CD8-positive, alpha-beta memory T cell (primary cell): ENCODE measurements around the gene STARD10. TPM values are rescaled to one million over a fixed set of nuclear protein-coding genes. Genes with fewer than 3 reads are reported as not detected.

Experiments
- CTCF ChIA-PET: fragments of 350-600 bp; sonication (Branson Sonifier 250); formaldehyde crosslinking; loops from one replicate; lab custom pipeline; 2021; ENCODE audit warnings: antibody characterized with exemption; lab: Charles Lee
- POLR2A ChIA-PET: fragments of 350-600 bp; sonication (Branson Sonifier 250); formaldehyde crosslinking; loops from one replicate; lab custom pipeline; 2021; ENCODE audit warnings: antibody characterized with exemption; lab: Charles Lee
- DNase-seq, 5 donors: peaks; one replicate each; pipeline versions ENCODE4 v3.0.0 to v3.0.0-alpha.2; 2020 to 2022; ENCODE audit warnings: mixed read lengths in 1 of 5
- H3K27ac ChIP-seq: one replicate; pipeline ENCODE4 v1.7.0; 2013; ENCODE audit warnings: low read depth, mild to moderate bottlenecking, low read length, moderate library complexity
- H3K27me3 ChIP-seq: 2 replicates; pipeline ENCODE4 v1.7.0; 2013; ENCODE audit warnings: low read length, mild to moderate bottlenecking; ENCODE audit not compliant: insufficient read depth, poor library complexity, severe bottlenecking
- H3K36me3 ChIP-seq: 2 replicates; pipeline ENCODE4 v1.7.0; 2013; ENCODE audit warnings: mild to moderate bottlenecking, low read length, moderate library complexity; ENCODE audit not compliant: insufficient read depth
- H3K4me1 ChIP-seq: 2 replicates; pipeline ENCODE4 v1.7.0; 2013; ENCODE audit warnings: mild to moderate bottlenecking, low read length, moderate library complexity; ENCODE audit not compliant: insufficient read depth
- H3K4me3 ChIP-seq: 2 replicates; pipeline ENCODE4 v1.7.0; 2013; ENCODE audit warnings: mild to moderate bottlenecking, low read length
- H3K9me3 ChIP-seq: 2 replicates; pipeline ENCODE4 v1.7.0; 2013; ENCODE audit warnings: mild to moderate bottlenecking, low read length
- H3K27ac Mint-ChIP-seq, 8 donors: one replicate each; pipeline ENCODE4 v1.8.0; 2020 to 2021; ENCODE audit warnings: mixed read lengths in 8 of 8, mild to moderate bottlenecking in 6 of 8, inconsistent platforms in 3 of 8, moderate library complexity in 3 of 8
- H3K27me3 Mint-ChIP-seq, 2 donors: one replicate each; pipeline ENCODE4 v1.8.0; 2020 to 2021; ENCODE audit warnings: mixed read lengths in 2 of 2, mild to moderate bottlenecking in 1 of 2, moderate library complexity in 1 of 2
- H3K36me3 Mint-ChIP-seq, 3 donors: one replicate each; pipeline ENCODE4 v1.8.0; 2020 to 2021; ENCODE audit warnings: mixed read lengths in 3 of 3, inconsistent platforms in 1 of 3, mild to moderate bottlenecking in 1 of 3
- H3K4me1 Mint-ChIP-seq, 3 donors: one replicate each; pipeline ENCODE4 v1.8.0; 2020 to 2021; ENCODE audit warnings: mixed read lengths in 3 of 3, inconsistent platforms in 1 of 3, mild to moderate bottlenecking in 1 of 3
- H3K4me3 Mint-ChIP-seq, 7 donors: one replicate each; pipeline ENCODE4 v1.8.0; 2020 to 2021; ENCODE audit warnings: mixed read lengths in 7 of 7, mild to moderate bottlenecking in 6 of 7, moderate library complexity in 4 of 7, inconsistent platforms in 2 of 7
- H3K9me3 Mint-ChIP-seq, 5 donors: one replicate each; pipeline ENCODE4 v1.8.0; 2020 to 2022; ENCODE audit warnings: mixed read lengths in 5 of 5, mild to moderate bottlenecking in 3 of 5, moderate library complexity in 2 of 5, inconsistent platforms in 1 of 5
- polyA plus RNA-seq: library from polyadenylated mRNA; unstranded; fragments of 300-500 nt; fragmentation: Illumina TruSeq; gene quantifications from one replicate; pipeline ENCODE4 v1.2.3, GENCODE V29; 2021
- total RNA-seq, 2 experiments: library from RNA; stranded (reverse); gene quantifications; one replicate each; pipeline ENCODE4 v1.2.3, GENCODE V29; 2021

Gene STARD10
- total and polyA plus RNA-seq, 3 experiments from 2014 or later: 13.8 to 21.8 (median 15.9) TPM

GRCh38 chr11:72763823-72764222 lies 30.0 kb downstream of the STARD10 start:
- no peaks in the 10 kb centered on the region for H3K9me3 Mint-ChIP-seq
- no peaks in the 10 kb centered on the region for H3K36me3 ChIP-seq
- H3K4me3 ChIP-seq: no peak overlapping the region
- ChIA-PET POLR2A (no interaction called here), CTCF (no interaction called here)
- H3K27me3 ChIP-seq: no peaks in the 10 kb centered on the region
- no peak overlapping the region for H3K4me3 Mint-ChIP-seq
- H3K27ac ChIP-seq: no peak overlapping the region
- peaks cover 0 to 5% of the 10 kb centered on the region in 2 donors for H3K27me3 Mint-ChIP-seq
- peaks cover 7 to 15% (median 14%) of the 10 kb centered on the region in 3 donors for H3K4me1 Mint-ChIP-seq
- no peak for DNase-seq
- H3K4me1 ChIP-seq: no peaks in the 10 kb centered on the region
- peak overlapping the region in 2 of 8 donors; percentile 7 to 54 for H3K27ac Mint-ChIP-seq
- H3K9me3 ChIP-seq: no peaks in the 10 kb centered on the region
- peaks cover 0 to 3% (median 1%) of the 10 kb centered on the region in 3 donors for H3K36me3 Mint-ChIP-seq

GRCh38 chr11:72762641-72763304 lies 31.1 kb downstream of the STARD10 start:
- H3K27ac Mint-ChIP-seq: peak overlapping the region in 3 of 8 donors; percentile 43 to 74 (median 44)
- peaks cover 0 to 10% (median 4%) of the 10 kb centered on the region in 3 donors for H3K36me3 Mint-ChIP-seq
- H3K4me1 Mint-ChIP-seq: peaks cover 7 to 15% (median 14%) of the 10 kb centered on the region in 3 donors
- no peak for DNase-seq
- ChIA-PET CTCF (no interaction called here), POLR2A (no interaction called here)
- Histone ChIP-seq H3K27me3 (no peaks in the 10 kb centered on the region), H3K4me1 (no peaks in the 10 kb centered on the region), H3K9me3 (no peaks in the 10 kb centered on the region), H3K4me3 (no peak overlapping the region), H3K27ac (no peak overlapping the region), H3K36me3 (no peaks in the 10 kb centered on the region)
- H3K4me3 Mint-ChIP-seq: no peak overlapping the region
- peaks cover 0 to 4% of the 10 kb centered on the region in 2 donors for H3K27me3 Mint-ChIP-seq
- H3K9me3 Mint-ChIP-seq: no peaks in the 10 kb centered on the region

DNA sequence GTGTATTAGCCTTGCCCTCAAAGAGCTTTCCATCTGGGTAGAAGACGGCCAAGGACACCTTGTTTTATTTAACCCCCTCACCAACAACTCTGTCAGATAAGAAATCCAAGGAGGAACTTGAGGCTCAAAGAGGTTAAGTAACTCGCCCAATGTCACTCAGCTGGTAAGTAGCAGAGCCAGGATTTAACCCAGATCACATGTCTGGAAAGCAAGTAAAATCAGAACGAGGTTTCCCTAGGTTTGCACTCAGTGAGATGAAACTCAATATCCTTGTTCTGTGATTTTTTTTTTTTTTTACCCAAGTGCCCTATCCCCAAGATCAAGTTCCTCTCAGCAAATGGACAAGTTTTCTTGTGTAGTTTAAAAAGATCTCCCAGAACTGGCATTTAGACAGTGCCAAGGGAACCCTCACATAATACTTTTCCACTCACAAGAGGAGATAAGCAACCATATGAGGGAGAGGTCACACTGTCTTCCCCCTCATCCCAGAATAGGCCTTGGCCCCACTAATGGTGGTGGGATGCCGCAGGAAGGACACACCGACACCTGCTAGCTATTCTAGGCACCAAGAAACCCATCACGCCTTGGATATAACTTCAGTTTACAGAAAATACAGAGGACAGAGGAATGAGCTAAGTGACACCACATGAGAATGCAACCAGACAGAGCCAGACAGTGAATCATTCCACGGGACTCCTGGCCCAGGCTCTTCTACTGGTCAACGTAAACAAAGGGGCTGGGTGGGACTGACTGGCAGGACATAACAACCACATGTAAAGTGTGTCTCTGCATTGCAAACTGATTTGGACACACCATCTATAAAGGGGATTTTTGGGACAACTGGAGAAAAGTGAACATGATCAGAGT lies 33.1 kb downstream of the STARD10 start:
- peaks cover 5 to 15% (median 14%) of the 10 kb centered on the region in 3 donors for H3K4me1 Mint-ChIP-seq
- H3K9me3 Mint-ChIP-seq: no peaks in the 10 kb centered on the region
- H3K4me3 Mint-ChIP-seq: no peak overlapping the region
- peaks cover 0 to 2% of the 10 kb centered on the region in 2 donors for H3K27me3 Mint-ChIP-seq
- Histone ChIP-seq H3K36me3 (no peaks in the 10 kb centered on the region), H3K9me3 (no peaks in the 10 kb centered on the region), H3K27ac (no peak overlapping the region), H3K4me3 (no peak overlapping the region), H3K4me1 (no peaks in the 10 kb centered on the region), H3K27me3 (no peaks in the 10 kb centered on the region)
- CTCF ChIA-PET: no interaction called here
- H3K36me3 Mint-ChIP-seq: peaks cover 0 to 19% (median 10%) of the 10 kb centered on the region in 3 donors
- H3K27ac Mint-ChIP-seq: peak overlapping the region in 2 of 8 donors; percentile 23 to 66
- POLR2A ChIA-PET: no interaction called here
- DNase-seq: no peak

GRCh38 chr11:72759468-72759985 lies 34.3 kb downstream of the STARD10 start:
- H3K27me3 Mint-ChIP-seq: peaks cover 0 to 2% of the 10 kb centered on the region in 2 donors
- no peak overlapping the region for H3K27ac ChIP-seq
- POLR2A ChIA-PET: interaction anchor here (1.0 kb wide), 1 partner anchor 22 kb away, joined by 3 read pairs; no protein-coding TSS in a partner anchor
- H3K9me3 Mint-ChIP-seq: no peaks in the 10 kb centered on the region
- no peaks in the 10 kb centered on the region for H3K27me3 ChIP-seq
- no peaks in the 10 kb centered on the region for H3K36me3 ChIP-seq
- peaks cover 5 to 15% (median 14%) of the 10 kb centered on the region in 3 donors for H3K4me1 Mint-ChIP-seq
- H3K36me3 Mint-ChIP-seq: peaks cover 0 to 19% (median 10%) of the 10 kb centered on the region in 3 donors
- no peak for DNase-seq
- H3K27ac Mint-ChIP-seq: peak overlapping the region in 1 of 8 donors; percentile 34
- H3K4me1 ChIP-seq: no peaks in the 10 kb centered on the region
- CTCF ChIA-PET: no interaction called here
- peak overlapping the region in 1 of 7 donors; percentile 24 for H3K4me3 Mint-ChIP-seq
- H3K9me3 ChIP-seq: no peaks in the 10 kb centered on the region
- no peak overlapping the region for H3K4me3 ChIP-seq

DNA sequence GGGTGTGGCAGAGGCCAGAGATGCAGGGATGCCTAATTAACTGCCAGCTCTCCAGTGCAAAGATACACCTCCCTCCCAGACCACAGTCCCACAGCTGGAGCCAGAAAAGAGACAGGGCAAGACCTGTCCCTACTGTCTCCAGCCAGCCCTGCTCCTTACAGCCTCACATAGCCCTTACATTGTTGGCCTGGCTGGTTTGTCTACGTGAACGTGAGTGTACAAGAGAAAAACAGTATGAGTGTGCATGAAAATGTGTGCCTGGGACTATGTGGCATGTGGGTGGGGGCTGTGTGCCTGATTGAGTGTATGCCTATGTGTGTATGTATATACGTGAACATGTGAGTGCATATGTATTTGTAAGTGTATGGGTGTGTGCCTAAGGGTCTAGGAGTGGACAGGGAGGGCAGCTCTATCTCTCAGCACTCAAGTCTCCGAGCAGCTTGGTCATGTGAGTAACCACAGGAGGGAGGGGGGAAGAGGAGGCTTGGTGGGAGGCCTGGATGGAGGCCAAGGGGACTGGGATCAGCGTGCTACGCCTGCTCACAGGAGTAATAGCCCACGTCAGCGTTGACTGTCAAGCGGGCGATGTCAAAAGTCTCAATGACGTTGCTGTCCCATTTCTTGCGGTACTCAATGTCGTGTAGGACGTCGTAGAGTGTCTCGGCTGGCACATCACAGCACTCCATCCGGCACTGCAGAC lies 35.0 kb downstream of the STARD10 start:
- Mint-ChIP-seq H3K27me3 (peaks cover 0 to 2% of the 10 kb centered on the region in 2 donors), H3K36me3 (peaks cover 0 to 19% (median 10%) of the 10 kb centered on the region in 3 donors), H3K4me3 (peak overlapping the region in 1 of 7 donors; percentile 31), H3K27ac (peak overlapping the region in 5 of 8 donors; percentile 8 to 93 (median 43)), H3K4me1 (peaks cover 5 to 15% (median 14%) of the 10 kb centered on the region in 3 donors), H3K9me3 (no peaks in the 10 kb centered on the region)
- ChIA-PET CTCF (no interaction called here), POLR2A (interaction anchor here (1.0 kb wide), 1 partner anchor 23 kb away, joined by 3 read pairs; no protein-coding TSS in a partner anchor)
- no peaks in the 10 kb centered on the region for H3K27me3 ChIP-seq
- no peak overlapping the region for H3K4me3 ChIP-seq
- H3K36me3 ChIP-seq: no peaks in the 10 kb centered on the region
- H3K9me3 ChIP-seq: no peaks in the 10 kb centered on the region
- no peak overlapping the region for H3K27ac ChIP-seq
- no peaks in the 10 kb centered on the region for H3K4me1 ChIP-seq
- no peak for DNase-seq

DNA sequence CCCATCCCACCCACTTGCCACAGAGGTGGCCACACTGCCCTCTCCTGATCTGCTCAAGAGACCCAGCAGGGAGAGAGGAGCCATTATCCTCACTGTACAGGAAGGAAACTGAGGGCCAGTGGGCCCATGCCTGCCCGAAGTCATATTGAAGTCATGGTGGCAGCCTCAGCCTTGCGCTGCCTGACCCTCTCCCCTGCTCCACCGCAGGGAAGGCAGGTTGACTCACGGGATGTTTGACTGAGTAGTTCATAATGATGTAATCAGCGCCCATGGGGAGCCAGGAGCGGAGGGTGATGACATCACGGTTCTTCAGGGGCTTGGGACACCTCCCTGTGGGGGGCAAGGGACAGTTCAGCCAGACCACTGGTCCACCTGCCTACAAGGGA lies 35.5 kb downstream of the STARD10 start:
- Histone ChIP-seq H3K36me3 (no peaks in the 10 kb centered on the region), H3K9me3 (no peaks in the 10 kb centered on the region), H3K27ac (no peak overlapping the region), H3K4me1 (peaks cover 3% of the 10 kb centered on the region), H3K27me3 (no peaks in the 10 kb centered on the region), H3K4me3 (no peak overlapping the region)
- Mint-ChIP-seq H3K4me3 (peak overlapping the region in 1 of 7 donors; percentile 31), H3K36me3 (peaks cover 0 to 19% (median 10%) of the 10 kb centered on the region in 3 donors), H3K27me3 (peaks cover 0 to 2% of the 10 kb centered on the region in 2 donors), H3K4me1 (peaks cover 7 to 13% (median 10%) of the 10 kb centered on the region in 3 donors), H3K27ac (peak overlapping the region in 1 of 8 donors; percentile 25), H3K9me3 (no peaks in the 10 kb centered on the region)
- ChIA-PET POLR2A (no interaction called here), CTCF (no interaction called here)
- DNase-seq: no peak

DNA sequence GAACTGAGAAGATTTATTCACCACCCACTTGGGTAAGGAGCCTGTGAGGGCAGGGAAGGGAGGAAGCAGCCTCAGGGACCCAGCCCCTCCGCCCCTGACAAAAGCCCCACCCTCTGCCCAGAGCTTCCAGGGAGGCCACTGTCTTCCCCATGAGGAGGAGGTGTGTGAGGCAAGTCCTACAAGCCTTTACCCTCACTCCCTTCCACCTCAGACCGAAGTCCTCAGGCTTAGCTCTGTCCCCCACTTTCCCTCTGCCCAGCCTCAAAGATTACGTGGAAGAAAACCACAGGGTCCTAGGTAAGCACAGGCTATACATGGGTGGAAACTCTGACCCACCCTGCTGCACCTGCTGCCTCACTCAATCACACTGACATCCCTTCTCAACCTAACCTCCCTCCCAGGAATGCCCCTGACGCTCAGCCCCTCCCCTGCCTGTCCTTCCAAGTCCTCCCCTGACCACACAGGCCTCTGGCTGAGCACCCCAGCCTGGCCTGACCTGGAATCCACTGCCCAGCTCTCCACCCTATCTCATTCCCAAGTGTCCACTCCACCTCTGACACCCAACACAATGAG lies 38.0 kb downstream of the STARD10 start:
- CTCF ChIA-PET: no interaction called here
- no peak for DNase-seq
- Histone ChIP-seq H3K4me1 (peaks cover 23% of the 10 kb centered on the region), H3K4me3 (no peak overlapping the region), H3K27me3 (no peaks in the 10 kb centered on the region), H3K27ac (no peak overlapping the region), H3K36me3 (no peaks in the 10 kb centered on the region), H3K9me3 (no peaks in the 10 kb centered on the region)
- H3K27ac Mint-ChIP-seq: peak overlapping the region in 5 of 8 donors; percentile 47 to 84 (median 62)
- POLR2A ChIA-PET: interaction anchor here (0.7 kb wide), 1 partner anchor 24 kb away, joined by 3 read pairs; no protein-coding TSS in a partner anchor
- H3K27me3 Mint-ChIP-seq: no peaks in the 10 kb centered on the region
- H3K36me3 Mint-ChIP-seq: peaks cover 0 to 24% (median 10%) of the 10 kb centered on the region in 3 donors
- no peaks in the 10 kb centered on the region for H3K9me3 Mint-ChIP-seq
- peaks cover 17 to 23% (median 20%) of the 10 kb centered on the region in 3 donors for H3K4me1 Mint-ChIP-seq
- peak overlapping the region in 3 of 7 donors; percentile 6 to 71 (median 55) for H3K4me3 Mint-ChIP-seq
